HG03045 (cell line): Measurements from ENCODE around the gene GPR32.
"Not testable (repeated sequence)": the region's sequence is repeated elsewhere in the genome, so short reads cannot be mapped to it uniquely, and the experiment has no call there.

Source experiments
- ATAC-seq: cut with Tn5 transposase; IDR thresholded peaks from one replicate; pipeline ENCODE4 v1.9.1; 2021; ENCODE audit warnings: mild to moderate bottlenecking, moderate library complexity; ENCODE audit not compliant: unreplicated experiment

The GPR32 gene

DNA sequence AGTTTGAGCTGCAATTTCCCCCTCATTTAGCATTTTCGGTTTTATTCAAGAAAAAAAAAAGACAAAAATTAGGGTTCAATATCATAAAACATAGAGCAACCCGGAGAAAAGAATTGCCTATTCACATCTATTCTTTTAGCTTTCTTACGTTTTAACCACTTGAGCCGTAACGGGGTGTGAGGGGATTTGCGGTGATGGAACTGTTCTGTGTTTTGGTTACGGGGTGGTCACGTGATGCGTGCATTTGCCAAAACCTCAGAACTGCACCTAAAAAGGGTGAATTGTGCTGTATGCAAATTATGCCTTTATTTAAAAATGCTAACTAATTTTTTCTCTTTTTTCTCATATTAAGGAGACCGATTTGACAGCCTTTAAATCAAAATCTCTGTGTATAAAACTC is 25.0 kb upstream of the GPR32 start:
- no peak for ATAC-seq

DNA sequence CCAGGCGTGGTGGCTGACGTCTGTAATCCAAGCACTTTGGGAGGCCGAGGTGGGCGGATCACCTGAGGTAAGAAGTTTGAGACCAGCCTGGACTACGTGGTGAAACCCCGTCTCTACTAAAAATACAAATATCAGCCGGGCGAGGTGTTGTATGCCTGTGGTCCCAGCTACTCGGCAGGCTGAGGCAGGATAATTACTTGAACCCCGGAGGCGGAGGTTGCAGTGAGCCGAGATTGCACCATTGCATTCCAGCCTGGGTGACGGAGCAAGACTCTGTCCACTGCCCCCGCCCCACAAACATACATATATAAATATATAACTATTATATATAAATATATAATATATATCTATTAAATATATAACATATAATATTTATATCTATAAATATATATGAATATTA is 23.1 kb upstream of the GPR32 start:
- not testable (repeated sequence) for ATAC-seq

DNA sequence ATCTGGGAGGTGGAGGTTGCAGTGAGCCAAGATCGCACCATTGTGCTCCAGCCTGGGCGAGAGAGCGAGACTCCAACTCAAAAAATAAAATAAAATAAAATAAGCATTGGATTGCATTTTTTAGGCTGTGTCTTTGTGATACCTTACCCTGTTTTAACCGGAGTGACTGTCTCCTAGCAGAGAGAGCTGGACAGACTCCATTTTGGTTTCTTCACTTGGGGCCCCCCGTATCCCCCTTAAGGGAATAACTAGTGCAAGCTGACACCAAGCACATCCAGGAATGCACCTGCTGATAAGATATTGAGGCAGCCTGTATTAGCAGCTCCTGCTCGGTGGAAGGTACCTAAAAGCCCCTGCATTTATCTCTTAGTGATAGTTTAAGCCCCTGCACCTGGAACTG is 20.8 kb upstream of the GPR32 start:
- no peak for ATAC-seq

DNA sequence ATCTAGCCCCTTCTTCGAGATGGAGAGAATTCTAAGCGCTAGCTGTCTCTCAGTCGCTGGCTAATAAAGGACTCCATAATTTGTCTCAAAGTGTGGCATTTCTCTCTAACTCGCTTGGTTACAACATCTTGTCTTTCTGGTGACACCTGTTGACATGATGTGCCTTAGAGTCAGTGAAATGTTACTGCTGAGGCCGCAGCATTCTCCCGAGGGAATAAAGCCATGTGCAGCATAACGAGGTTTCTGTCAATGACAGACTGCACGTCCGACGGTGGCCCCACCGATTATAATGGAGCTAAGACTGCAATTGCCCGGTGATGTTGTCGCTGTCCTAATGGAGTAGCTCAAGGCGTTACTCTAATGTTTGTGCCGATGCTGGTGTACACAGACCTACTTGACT is 20.3 kb upstream of the GPR32 start:
- no peak for ATAC-seq

DNA sequence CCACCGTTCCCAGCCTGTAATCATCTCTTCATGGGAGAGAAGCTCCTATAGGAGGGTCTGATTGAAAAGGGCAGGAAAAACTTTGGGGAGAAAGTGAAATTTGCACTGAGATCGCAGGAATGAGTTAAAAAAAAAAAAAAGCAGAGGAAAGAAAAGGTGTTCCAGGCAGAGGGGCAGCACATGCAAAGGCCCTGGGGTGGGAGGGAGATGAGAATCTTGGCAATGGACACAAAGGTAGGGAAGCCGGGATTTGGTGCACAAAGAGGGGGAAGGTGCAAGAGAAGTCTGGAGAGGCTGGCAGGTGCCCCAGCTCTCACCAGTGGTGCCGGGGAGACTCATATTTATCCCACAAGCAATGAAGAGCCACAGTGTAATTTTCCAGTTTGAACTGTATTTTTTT is 16.4 kb upstream of the GPR32 start:
- no peak for ATAC-seq

DNA sequence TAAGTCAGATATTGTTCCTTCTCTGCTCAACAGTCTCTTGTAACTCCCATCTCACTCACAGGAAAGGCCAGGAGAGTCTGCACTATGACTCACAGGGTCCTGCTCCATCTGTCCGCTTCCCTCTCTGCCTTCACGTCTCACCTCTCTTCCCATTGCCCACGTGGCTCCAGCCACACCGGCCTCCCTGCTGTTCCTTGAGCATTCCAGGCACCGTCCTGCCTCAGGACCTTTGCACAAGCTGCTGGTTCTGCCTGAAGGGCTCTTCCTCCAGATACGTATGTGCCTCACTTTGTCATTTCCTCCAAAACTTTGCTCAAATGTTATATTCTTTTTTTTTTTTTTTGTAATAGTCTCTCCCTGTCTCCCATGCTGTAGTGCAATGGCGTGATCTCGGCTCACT is 14.0 kb upstream of the GPR32 start:
- not testable (repeated sequence) for ATAC-seq

DNA sequence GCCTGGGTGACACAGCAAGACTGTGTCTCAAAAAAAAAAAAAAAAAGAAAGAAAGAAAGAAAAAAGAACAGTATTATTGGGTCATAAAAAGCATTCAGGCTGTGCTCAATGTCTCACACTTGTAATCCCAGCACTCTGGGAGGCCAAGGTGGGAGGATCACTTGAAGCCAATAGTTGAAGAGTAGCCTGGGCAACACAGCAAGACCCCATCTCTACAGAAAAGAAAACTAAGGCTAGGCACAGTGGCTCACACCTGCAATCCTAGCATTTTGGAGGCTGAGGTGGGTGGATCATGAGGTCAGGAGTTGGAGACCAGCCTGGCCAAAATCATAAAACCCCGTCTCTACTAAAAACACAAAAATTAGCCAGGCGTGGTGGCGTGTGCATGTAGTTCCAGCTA is 12.6 kb upstream of the GPR32 start:
- ATAC-seq = not testable (repeated sequence)

DNA sequence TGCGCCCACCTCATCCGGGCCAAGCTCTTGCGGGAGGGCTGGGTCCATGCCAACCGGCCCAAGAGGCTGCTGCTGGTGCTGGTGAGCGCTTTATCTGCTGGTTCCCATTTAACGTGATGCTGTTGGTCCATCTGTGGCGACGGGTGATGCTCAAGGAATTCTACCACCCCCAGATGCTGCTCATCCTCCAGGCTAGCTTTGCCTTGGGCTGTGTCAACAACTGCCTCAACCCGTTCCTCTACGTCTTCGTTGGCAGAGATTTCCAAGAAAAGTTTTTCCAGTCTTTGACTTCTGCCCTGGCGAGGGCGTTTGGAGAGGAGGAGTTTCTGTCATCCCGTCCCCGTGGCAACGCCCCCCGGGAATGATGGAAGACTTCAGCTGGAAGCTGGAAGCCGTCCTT is 11.2 kb upstream of the GPR32 start:
- not testable (repeated sequence) for ATAC-seq

DNA sequence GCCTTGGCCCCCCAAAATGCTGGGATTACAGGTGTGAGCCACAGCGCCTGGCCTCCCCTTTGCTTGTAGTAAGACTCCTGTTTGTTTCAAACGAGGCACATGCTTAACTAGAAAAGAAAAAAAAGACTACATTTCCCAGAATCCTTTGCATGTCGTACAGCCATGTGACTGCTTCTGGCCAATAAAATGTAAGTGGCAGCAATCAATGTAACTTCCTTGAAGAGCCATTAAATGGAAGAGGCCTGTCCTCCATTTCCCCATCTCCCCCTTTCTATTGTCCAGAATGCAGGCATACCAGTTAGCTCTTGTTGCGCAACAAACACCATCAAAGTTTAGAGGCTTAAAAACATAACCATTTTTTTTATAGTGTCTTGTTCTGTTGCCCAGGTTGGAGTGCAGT is 10.4 kb upstream of the GPR32 start:
- ATAC-seq = no peak

DNA sequence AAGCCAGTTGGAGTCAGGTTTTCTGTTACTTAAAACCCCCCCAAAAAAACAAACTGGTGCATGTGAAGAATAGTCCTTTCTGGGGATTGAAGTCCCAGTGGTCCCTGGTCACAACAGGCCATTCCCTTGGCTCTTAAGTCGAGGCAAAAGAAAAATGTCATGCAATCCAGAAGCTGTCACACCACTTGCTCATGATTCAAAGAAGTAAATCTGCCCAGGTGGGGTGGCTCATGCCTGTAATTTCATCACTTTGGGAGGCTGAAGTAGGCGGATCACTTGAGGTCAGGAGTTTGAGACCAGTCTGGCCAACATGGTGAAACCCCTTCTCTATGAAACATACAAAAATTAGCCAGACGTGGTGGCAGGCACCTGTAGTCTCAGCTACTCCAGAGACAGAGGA is 8.8 kb upstream of the GPR32 start:
- not testable (repeated sequence) for ATAC-seq

DNA sequence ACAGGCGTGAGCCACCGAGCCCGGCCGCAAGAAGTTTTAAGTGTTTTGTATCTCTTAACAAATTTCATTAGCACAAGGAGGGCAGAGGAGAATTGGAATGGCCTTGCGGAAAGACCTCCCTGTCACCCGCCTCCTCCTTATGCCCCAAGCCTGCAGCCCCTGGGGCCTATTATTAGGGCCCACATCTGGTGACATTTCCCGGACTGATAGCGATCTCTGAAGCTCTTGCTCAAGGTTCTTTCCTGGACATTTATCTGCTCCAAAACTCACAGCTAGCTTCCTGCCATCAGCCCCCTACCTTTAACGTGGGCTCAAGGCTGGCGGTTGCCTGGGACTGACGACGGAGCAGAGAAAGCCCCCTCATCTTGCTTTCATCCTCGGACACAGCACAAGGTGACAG is 6.7 kb upstream of the GPR32 start:
- ATAC-seq = not testable (repeated sequence)

DNA sequence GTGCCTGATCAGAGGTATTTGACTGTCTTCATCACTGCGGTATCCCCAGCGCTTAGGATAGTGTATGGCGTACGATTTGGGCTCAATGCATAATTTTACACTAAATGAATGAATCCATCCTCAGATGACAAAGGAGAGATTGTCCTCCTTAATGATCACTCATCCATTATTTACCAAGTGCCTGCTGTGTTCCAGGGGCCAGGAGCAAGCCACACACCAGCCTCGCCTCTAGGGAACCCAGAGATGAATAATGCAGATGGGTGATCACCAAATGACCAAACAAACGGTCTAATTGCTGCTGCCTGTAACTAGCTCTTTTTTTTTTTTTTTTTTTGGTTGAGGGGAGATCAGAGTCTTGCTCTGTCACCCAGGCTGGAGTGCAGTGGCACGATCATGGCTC is 5.9 kb upstream of the GPR32 start:
- ATAC-seq = no peak

DNA sequence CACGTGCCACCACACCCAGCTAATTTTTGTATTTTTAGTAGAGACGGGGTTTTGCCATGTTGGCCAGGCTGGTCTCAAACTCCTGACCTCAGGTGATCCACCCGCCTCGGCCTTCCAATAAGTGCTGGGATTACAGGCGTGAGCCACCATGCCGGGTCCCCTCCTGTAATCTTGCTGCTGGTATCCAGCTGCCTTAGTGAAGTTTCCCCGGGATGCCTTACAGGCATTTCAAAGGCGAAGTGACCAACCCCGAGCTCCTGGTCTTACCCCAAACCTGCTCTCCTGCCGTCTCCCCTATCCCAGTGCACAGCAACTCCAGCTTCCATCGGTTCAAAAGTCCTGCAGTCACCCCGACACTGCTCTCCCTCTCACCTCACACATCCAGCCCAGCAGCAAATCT is 3.5 kb upstream of the GPR32 start:
- ATAC-seq = not testable (repeated sequence)

DNA sequence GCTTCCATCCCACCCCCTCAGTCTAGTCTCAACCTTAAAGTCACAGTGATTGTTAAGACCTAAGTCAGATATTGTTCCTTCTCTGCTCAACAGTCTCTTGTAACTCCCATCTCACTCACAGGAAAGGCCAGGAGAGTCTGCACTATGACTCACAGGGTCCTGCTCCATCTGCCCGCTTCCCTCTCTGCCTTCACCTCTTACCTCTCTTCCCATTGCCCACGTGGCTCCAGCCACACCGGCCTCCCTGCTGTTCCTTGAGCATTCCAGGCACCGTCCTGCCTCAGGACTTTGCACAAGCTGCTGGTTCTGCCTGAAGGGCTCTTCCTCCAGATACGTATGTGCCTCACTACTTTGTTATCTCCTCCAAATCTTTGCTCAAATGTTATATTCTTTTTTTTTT is 3.0 kb upstream of the GPR32 start:
- not testable (repeated sequence) for ATAC-seq

DNA sequence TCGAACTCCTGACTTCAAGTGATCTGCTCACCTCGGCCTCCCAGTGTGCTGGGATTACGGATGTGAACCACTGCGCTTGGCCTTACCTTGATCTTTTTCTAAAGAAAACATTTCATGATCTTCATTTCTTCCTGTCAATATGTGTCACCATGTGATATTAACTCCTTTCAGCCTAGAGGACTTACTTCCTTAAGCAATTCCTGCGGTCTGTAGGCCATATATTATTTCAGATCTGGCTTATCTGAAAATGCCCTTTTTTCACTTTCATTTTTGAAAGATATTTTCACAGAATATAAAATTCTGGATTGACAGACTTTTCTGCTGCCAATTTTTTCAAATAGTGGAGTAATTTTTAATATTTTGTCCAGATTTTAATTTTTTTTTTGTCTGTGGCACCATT is 2.0 kb upstream of the GPR32 start:
- no peak for ATAC-seq

DNA sequence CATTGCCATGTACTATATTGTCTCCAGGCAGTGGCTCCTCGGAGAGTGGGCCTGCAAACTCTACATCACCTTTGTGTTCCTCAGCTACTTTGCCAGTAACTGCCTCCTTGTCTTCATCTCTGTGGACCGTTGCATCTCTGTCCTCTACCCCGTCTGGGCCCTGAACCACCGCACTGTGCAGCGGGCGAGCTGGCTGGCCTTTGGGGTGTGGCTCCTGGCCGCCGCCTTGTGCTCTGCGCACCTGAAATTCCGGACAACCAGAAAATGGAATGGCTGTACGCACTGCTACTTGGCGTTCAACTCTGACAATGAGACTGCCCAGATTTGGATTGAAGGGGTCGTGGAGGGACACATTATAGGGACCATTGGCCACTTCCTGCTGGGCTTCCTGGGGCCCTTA is 624 bp downstream of the GPR32 start:
- ATAC-seq = no peak

DNA sequence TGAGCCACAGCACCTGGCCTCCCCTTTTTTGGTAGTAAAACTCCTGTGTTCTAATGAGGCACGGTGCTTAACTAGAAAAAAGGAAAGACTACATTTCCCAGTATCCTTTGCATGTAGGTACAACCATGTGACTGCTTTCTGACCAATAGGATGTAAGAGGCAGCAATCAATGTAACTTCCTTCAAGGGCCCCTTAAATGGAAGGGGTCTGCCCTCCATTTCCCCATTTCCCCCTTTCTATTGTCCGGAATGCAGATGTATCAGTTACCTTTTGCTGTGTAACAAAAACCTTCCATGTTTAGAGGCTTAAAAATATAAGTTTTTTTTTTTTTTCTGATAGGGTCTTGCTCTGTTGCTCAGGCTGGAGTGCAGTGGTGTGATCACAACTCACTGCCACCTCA is 2.2 kb downstream of the GPR32 start:
- ATAC-seq = no peak

DNA sequence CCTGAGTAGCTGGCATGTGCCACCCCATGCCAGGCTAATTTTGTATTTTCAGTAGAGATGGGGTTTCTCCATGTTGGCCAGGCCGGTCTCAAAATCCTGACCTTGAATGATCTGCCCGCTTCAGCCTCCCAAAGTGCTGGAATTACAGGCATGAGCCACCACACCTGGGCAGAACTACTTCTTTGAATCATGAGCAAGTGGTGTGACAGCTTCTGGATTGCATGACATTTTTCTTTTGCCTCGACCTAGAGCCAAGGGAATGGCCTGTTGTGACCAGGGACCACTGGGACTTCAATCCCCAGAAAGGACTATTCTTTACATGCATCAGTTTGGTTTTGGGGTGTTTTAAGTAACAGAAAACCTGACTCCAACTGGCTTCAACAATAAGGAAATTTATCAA is 2.6 kb downstream of the GPR32 start:
- not testable (repeated sequence) for ATAC-seq

DNA sequence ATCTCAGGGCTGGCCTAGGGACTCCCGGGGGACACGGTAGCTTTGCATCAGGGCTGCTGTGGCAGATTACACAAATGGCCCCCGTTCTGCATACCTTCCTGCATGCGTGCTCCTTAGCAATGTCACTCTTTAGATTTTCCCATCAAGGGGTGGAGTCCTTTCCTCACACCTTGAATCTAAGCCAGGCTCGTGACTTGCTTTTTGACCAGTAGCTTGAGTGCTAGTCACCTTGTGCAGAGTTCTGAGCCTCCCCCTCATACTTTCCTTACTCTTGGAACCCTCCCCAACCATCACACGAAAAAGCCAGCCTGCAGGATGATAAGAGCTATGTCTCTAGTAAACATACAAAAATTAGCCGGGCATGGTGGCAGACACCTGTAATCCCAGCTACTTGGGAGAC is 3.2 kb downstream of the GPR32 start:
- ATAC-seq = not testable (repeated sequence)

DNA sequence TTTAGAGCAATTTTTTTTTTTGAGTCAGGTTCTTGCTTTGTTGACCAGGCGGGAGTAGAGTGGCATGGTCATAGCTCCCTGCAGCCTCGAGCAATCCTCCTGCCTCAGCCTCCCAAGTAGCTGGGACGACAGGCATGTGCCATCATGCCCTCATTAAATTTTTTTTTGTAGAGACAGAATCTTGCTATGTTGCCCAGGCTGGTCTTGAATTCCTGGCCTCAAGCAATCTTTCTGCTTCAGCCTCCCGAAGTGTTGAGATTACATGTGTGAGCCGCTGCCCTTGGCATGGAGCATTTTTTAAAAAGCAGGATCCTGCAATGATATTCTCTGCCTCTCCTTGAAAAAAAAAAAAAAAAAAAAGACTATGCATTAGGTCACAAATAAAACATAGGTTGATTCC is 5.9 kb downstream of the GPR32 start:
- no peak for ATAC-seq

DNA sequence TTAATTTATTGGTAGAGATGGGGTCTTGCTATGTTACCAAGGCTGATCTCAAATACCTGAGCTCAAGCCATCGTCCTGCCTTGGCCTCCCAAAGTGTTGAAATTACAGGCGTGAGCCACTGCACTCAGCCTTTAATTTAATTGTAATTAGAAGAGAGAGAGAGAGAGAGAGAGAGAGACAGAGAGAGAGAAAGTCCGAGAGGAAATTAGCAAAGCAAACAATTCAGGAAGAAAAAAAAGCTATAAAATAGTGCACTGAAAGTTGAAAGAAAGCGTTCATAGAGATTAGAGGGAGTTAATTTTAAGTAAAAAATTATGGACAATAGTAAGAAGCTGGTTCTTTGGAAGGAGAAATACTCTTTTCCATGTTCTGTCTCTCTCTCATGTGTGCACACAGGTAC is 7.0 kb downstream of the GPR32 start:
- ATAC-seq = no peak

DNA sequence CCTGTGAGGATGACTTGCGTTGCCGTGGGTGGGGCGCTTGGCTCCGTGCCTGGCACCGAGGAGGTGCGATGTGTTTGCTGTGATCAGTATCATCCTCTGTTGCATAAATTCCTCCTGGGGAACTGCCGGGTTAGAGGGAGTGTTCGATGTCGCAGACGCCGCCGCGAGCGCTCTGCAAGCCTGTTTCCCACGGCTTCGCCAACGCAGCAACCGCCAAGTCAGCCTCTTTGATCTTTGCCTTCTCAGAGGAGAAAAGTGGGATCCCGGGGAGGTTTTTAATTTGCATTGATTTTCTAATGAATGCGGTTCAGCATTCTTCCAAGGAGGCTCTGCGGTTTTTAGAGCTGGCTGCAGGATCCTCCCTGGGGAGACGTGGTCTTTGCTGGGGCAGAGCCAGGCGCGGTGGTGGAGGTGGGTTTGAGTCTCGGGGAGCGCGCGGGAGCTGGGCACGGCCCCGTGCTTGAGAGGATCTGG is 7.6 kb downstream of the GPR32 start:
- no peak for ATAC-seq

DNA sequence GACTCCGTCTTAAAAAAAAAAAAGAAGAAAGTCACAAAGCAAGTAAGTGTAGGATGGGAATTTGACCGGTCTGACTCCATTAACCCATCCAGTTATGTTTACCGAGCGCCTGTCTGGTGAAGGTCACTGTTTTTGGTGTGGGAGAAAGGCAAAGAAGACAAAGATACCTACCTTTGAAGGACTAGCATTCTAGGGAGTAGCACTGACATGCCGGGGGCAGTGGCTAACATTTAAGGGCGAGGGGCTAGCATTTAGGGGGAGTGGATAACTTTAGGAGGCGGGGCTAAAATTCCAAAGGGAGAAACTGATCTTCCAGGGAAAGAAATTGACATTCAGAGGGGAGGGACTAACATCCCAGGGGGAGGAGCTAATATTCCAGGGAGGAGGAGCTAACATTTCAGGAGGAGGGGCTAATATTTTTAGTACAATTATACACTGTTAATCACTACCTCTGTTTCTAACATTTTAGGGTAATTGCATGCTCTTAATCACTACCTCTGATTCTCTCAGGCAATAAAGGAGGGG is 8.7 kb downstream of the GPR32 start:
- ATAC-seq = no peak
